ENCODE data around the gene ANKMY1. TPM values are rescaled to one million over a fixed set of nuclear protein-coding genes. Genes with fewer than 3 reads are reported as not detected.
A peak's percentile ranks its signal among the peaks of the same experiment; 100 is the strongest.
"Not testable (repeated sequence)": the region's sequence is repeated elsewhere in the genome, so short reads cannot be mapped to it uniquely, and the experiment has no call there.

The ANKMY1 gene
- total RNA-seq, 1 donor from 2014 or later, result 5.3 TPM

GRCh38 chr2:240522406-240522805 is 35.4 kb downstream of the ANKMY1 start:
- DNase-seq (ENCODE audit: low read depth, low spot score), result no peak

GRCh38 chr2:240521885-240522284 is 35.9 kb downstream of the ANKMY1 start:
- not testable (repeated sequence) for DNase-seq (ENCODE audit: low read depth, low spot score)

- DNase-seq (ENCODE audit: low read depth, low spot score), result no peak
Observed at GRCh38 chr2:240520974-240521350, 36.8 kb downstream of the ANKMY1 start.

DNA sequence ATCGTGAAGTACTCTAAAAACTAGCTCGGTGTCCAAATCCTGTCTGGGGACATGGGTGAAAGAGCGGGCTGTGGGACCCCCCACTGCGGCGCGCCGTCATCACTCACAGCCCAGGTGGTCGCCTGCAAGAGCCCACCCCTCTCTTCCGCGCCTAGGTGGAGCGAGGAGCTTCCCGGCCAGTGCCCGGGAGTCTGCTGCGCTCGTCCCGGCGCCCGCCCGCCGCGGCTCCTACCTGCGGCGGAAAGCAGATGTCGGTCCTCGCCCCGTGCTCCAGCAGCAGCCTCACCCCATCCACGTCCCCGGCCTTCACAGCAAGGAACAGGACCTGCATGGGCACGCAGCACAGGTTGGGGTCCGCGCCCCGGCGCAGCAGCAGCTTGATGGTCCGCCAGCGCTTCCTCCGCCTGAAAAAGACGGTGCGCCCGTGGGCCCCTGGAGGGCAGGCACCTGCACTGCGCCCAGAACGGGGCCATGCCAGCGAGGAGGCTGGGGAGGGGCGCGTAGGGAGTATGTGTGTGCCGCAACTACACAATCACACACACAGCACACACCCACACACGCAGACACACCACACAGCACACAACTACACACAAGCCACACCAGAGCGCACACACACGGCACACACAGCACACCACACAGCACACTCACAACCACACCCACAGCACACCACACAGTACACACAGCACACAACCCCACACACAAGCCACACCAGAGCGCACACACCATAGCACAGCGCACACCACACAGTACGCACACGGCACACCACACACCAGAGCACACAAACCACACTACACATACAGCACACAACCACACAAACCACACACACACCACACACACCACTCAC is 37.4 kb downstream of the ANKMY1 start:
- no peak for DNase-seq (ENCODE audit: low read depth, low spot score)

GRCh38 chr2:240519396-240520129 is 38.2 kb downstream of the ANKMY1 start:
- DNase-seq (ENCODE audit: low read depth, low spot score), result no peak

GRCh38 chr2:240518981-240519380 is 38.8 kb downstream of the ANKMY1 start:
- no peak for DNase-seq (ENCODE audit: low read depth, low spot score)

GRCh38 chr2:240517342-240517741 is 40.4 kb downstream of the ANKMY1 start:
- DNase-seq (ENCODE audit: low read depth, low spot score), result no peak

DNA sequence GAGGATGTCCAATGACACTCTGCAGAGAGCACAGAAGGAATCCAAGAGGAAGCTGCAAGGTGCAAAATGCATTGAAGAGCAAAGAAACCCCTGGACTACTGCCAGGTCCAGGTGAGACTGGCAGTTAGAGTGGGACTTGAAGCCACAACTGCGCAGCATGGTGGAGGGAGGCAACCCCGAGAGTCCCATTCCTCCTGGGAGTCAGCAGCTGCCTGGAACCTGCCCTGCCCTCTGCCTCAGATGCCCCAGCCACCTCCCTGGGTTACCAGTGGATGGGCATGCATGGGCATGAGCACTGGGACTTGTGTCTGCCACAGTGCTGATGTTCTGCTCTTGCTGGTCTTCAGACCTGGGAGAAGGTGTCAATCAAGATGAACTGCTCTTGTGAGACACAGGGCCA is 43.2 kb downstream of the ANKMY1 start:
- DNase-seq (ENCODE audit: low read depth, low spot score), result no peak

DNA sequence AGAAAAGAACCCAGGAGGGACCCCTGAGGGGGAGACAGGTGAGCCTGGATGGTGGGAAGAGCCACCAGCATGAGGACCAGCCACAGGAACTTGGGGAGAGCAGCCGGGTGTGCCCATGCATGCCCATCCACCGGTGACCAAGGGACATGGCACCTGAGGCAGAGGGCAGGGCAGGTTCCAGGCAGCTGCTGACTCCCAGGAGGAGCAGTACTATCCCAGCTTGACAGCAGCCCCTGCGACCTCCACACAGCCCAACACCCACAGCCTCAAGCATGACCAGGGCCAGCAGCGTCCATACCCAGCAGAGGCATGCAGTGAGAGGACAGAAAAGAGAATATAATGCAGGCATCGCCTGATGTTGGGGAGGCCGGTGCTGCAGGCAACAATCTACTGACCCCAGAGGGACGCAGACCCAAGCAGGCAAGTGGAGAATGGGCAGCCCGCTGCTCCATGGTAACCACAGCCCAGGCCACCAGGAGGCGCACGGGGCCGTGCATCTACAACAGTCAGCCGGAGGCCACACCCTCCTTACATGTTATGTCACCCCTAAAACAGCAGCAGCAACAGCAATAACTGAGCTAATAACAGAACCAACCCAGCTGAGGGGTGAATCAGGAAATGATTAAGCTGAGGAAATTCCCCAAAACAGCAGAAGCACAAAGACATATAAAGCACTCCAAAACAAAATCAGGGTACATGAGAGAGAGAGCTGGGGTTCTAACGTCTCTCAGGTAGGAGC is 44.1 kb downstream of the ANKMY1 start:
- DNase-seq (ENCODE audit: low read depth, low spot score), result peak; percentile 39

- no peak for DNase-seq (ENCODE audit: low read depth, low spot score)
Observed at GRCh38 chr2:240512666-240513535, 44.9 kb downstream of the ANKMY1 start.

DNA sequence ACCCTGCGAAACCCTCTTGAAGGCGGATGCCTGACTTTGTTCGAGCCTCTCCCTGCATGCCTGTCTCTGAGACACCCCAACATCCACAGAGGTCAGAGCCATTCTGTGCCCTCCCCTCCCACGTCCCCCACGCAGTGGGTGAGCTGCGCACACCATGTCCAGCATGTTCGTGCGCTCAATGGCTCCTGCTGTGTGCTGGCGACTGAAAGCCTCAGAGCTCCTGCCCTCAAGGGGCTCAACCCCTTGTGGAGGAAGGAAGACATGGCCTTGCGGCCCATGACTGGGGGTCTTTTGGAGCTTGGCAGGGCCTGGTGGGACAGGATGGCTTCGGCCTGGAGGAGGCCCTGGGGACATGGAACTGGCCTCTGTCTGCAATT is 45.7 kb downstream of the ANKMY1 start:
- no peak for DNase-seq (ENCODE audit: low read depth, low spot score)

GRCh38 chr2:240511351-240512108 is 46.3 kb downstream of the ANKMY1 start:
- no peak for DNase-seq (ENCODE audit: low read depth, low spot score)

GRCh38 chr2:240510513-240511210 is 47.1 kb downstream of the ANKMY1 start:
- no peak for DNase-seq (ENCODE audit: low read depth, low spot score)

- no peak for DNase-seq (ENCODE audit: low read depth, low spot score)
Observed at GRCh38 chr2:240509667-240510512, 47.9 kb downstream of the ANKMY1 start.

DNA sequence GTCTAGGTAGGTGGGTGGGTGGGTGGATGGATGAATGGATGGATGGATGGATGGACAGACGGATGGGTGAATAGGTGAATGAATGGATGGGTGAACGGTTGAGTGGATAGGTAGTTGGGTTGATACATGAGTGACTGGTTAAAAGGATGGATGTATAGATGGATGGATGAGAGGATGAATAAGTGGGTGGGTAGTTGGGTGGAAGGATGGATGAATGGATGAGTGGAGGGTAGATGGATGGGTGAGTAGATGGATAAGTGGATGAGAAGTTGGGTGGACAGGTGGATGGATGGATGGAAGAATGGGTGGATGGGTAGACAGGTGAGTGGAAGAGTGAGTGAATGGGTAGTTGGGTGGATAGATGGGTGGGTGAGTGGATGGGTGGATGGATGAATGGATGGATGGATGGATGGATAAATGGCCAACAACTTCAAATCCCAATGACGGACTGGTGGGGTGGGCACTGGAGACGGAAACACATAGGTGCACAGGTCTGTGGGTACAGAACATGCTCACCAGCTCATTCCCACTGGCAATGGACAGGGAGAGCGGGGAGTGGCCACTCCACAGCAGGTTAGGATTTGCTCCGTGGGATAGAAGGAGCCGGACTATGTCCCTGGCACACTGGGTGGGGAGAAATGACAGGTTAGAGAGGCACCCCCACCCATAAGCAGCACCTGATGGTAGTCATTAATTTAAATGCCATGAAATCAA is 48.8 kb downstream of the ANKMY1 start:
- no peak for DNase-seq (ENCODE audit: low read depth, low spot score)

DNA sequence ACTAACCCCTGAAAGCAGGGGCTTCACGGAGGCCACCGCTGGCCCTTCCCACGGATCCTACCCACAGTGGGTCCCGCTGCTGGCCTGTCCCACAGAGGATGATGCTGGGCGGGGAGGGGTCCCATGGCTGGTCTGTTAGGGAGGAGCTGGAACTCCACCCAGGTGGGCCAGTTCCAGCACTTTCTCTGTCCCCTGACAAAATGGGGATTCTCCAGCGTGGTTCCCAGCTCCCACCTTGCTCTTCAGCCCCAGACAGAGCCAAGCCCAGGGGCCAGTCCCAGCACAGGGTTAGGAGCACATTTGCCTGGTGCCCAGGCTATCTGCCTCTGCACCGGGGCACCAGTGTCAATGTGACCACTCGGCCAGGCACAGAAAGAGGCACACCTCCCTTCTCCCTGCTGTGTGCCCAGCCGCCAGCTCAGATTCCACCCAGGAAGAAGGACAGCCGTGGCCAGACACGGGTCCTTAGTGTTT is 50.0 kb downstream of the ANKMY1 start:
- no peak for DNase-seq (ENCODE audit: low read depth, low spot score)

GRCh38 chr2:240507060-240507777 is 50.6 kb downstream of the ANKMY1 start:
- DNase-seq (ENCODE audit: low read depth, low spot score), result no peak
